Measurements from ENCODE around the gene TFAP2A. TPM values are rescaled to one million over a fixed set of nuclear protein-coding genes. Genes with fewer than 3 reads are reported as not detected.

TFAP2A gene
- polyA plus RNA-seq, 1 donor from 2014 or later = 0.78 TPM

DNA sequence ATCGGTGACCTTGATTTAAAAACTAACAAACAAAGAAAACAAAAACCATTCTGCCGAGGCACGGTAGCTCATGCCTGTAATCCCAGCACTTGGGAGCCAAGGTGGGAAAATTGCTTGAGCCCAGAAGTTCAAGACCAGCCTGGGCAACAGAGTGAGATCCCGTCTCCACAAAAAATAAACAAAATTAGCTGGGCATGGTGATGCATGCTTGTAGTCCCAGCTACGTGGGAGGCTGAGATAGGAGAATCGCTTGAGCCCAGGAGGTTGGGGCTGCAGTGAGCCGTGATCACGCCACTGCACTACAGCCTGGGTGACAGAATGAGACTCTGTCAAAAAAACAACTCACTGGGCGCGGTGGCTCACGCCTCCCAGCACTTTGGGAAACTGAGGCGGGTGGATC is 48.2 kb upstream of the TFAP2A start:
- Histone ChIP-seq H3K4me3 (ENCODE audit: low read length) (no peak overlapping the region), H3K9me3 (ENCODE audit: low read length) (no peaks in the 10 kb centered on the region), H3K27ac (ENCODE audit: low read length) (no peak overlapping the region), H3K9ac (ENCODE audit: low read length) (no peak overlapping the region), H3K79me2 (replicated peaks; ENCODE audit: insufficient read depth, low read length) (no peaks in the 10 kb centered on the region), H3K9me2 (ENCODE audit: insufficient read depth, low read length) (no peaks in the 10 kb centered on the region), H2AFZ (ENCODE audit: low read depth, low read length) (no peak overlapping the region), H3K27me3 (ENCODE audit: insufficient read depth, low read depth, low read length) (no peaks in the 10 kb centered on the region), H4K20me1 (ENCODE audit: insufficient read depth) (no peaks in the 10 kb centered on the region), H3F3A (ENCODE audit: insufficient read depth, low read length, poor library complexity, severe bottlenecking) (no peaks in the 10 kb centered on the region), H3K36me3 (ENCODE audit: insufficient read depth, low read length) (no peaks in the 10 kb centered on the region), H3K4me2 (ENCODE audit: low read length) (no peak overlapping the region)
- no peak for TF ChIP-seq EP300 (conservative IDR thresholded peaks at IDR 0.05; ENCODE audit: poor library complexity, severe bottlenecking)
- TF ChIP-seq, protein P1, sequence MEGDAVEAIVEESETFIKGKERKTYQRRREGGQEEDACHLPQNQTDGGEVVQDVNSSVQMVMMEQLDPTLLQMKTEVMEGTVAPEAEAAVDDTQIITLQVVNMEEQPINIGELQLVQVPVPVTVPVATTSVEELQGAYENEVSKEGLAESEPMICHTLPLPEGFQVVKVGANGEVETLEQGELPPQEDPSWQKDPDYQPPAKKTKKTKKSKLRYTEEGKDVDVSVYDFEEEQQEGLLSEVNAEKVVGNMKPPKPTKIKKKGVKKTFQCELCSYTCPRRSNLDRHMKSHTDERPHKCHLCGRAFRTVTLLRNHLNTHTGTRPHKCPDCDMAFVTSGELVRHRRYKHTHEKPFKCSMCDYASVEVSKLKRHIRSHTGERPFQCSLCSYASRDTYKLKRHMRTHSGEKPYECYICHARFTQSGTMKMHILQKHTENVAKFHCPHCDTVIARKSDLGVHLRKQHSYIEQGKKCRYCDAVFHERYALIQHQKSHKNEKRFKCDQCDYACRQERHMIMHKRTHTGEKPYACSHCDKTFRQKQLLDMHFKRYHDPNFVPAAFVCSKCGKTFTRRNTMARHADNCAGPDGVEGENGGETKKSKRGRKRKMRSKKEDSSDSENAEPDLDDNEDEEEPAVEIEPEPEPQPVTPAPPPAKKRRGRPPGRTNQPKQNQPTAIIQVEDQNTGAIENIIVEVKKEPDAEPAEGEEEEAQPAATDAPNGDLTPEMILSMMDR (IDR thresholded peaks at IDR 0.05; ENCODE audit: poor library complexity, severe bottlenecking) = no peak
- TF ChIP-seq EZH2 (IDR thresholded peaks at IDR 0.05; ENCODE audit: borderline replicate concordance, insufficient read depth, low read length, poor library complexity, severe bottlenecking) = no peak
- TF ChIP-seq POLR2AphosphoS5 (IDR thresholded peaks at IDR 0.05) = no peak
- TF ChIP-seq, protein P2, sequence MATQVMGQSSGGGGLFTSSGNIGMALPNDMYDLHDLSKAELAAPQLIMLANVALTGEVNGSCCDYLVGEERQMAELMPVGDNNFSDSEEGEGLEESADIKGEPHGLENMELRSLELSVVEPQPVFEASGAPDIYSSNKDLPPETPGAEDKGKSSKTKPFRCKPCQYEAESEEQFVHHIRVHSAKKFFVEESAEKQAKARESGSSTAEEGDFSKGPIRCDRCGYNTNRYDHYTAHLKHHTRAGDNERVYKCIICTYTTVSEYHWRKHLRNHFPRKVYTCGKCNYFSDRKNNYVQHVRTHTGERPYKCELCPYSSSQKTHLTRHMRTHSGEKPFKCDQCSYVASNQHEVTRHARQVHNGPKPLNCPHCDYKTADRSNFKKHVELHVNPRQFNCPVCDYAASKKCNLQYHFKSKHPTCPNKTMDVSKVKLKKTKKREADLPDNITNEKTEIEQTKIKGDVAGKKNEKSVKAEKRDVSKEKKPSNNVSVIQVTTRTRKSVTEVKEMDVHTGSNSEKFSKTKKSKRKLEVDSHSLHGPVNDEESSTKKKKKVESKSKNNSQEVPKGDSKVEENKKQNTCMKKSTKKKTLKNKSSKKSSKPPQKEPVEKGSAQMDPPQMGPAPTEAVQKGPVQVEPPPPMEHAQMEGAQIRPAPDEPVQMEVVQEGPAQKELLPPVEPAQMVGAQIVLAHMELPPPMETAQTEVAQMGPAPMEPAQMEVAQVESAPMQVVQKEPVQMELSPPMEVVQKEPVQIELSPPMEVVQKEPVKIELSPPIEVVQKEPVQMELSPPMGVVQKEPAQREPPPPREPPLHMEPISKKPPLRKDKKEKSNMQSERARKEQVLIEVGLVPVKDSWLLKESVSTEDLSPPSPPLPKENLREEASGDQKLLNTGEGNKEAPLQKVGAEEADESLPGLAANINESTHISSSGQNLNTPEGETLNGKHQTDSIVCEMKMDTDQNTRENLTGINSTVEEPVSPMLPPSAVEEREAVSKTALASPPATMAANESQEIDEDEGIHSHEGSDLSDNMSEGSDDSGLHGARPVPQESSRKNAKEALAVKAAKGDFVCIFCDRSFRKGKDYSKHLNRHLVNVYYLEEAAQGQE (IDR thresholded peaks at IDR 0.05; ENCODE audit: borderline replicate concordance) = no peak
- no peak for TF ChIP-seq MXI1 (conservative IDR thresholded peaks at IDR 0.05; ENCODE audit: poor library complexity, severe bottlenecking)
- TF ChIP-seq SMC3 (conservative IDR thresholded peaks at IDR 0.05; ENCODE audit: poor library complexity) = no peak
- no peak for TF ChIP-seq RAD21 (conservative IDR thresholded peaks at IDR 0.05)
- no peak for TF ChIP-seq TAF1 (IDR thresholded peaks at IDR 0.05; ENCODE audit: low read depth)

DNA sequence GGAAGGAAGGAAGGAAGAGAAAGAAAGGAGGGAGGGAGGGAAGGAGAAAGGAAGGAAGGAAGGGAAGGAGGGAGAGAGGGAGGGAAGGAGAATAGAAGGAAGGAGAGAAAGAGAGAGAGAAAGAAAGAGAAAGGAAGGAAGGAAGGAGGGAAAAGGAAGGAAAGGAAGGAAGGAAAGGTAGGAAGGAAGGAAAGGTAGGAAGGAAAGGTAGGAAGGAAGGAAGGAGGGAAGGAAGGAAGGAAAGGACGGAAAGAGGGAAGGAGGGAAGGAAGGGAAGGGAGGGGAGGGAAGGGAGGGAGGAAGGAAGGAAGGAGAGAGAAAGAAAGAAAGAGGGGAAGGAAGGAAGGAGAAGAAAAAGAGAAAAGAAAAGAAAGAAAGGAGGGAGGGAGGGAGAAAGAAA is 47.0 kb upstream of the TFAP2A start:
- no peaks in the 10 kb centered on the region for H3K9me3 ChIP-seq (ENCODE audit: low read length)
- no peaks in the 10 kb centered on the region for H3F3A ChIP-seq (ENCODE audit: insufficient read depth, low read length, poor library complexity, severe bottlenecking)
- no peaks in the 10 kb centered on the region for H3K27me3 ChIP-seq (ENCODE audit: insufficient read depth, low read depth, low read length)
- no peak overlapping the region for H3K9ac ChIP-seq (ENCODE audit: low read length)
- no peak overlapping the region for H3K27ac ChIP-seq (ENCODE audit: low read length)
- TF ChIP-seq, protein P2 (IDR thresholded peaks at IDR 0.05; ENCODE audit: borderline replicate concordance) = no peak
- TF ChIP-seq, protein P1 (IDR thresholded peaks at IDR 0.05; ENCODE audit: poor library complexity, severe bottlenecking) = no peak
- TF ChIP-seq SMC3 (conservative IDR thresholded peaks at IDR 0.05; ENCODE audit: poor library complexity) (no peak), MXI1 (conservative IDR thresholded peaks at IDR 0.05; ENCODE audit: poor library complexity, severe bottlenecking) (no peak), RAD21 (conservative IDR thresholded peaks at IDR 0.05) (no peak), EP300 (conservative IDR thresholded peaks at IDR 0.05; ENCODE audit: poor library complexity, severe bottlenecking) (no peak), EZH2 (IDR thresholded peaks at IDR 0.05; ENCODE audit: borderline replicate concordance, insufficient read depth, low read length, poor library complexity, severe bottlenecking) (no peak), POLR2AphosphoS5 (IDR thresholded peaks at IDR 0.05) (no peak), TAF1 (IDR thresholded peaks at IDR 0.05; ENCODE audit: low read depth) (no peak)
- H4K20me1 ChIP-seq (ENCODE audit: insufficient read depth) = no peaks in the 10 kb centered on the region
- H3K79me2 ChIP-seq (replicated peaks; ENCODE audit: insufficient read depth, low read length) = no peaks in the 10 kb centered on the region
- H3K36me3 ChIP-seq (ENCODE audit: insufficient read depth, low read length) = no peaks in the 10 kb centered on the region
- no peak overlapping the region for H2AFZ ChIP-seq (ENCODE audit: low read depth, low read length)
- no peak overlapping the region for H3K4me3 ChIP-seq (ENCODE audit: low read length)
- H3K9me2 ChIP-seq (ENCODE audit: insufficient read depth, low read length) = no peaks in the 10 kb centered on the region
- no peak overlapping the region for H3K4me2 ChIP-seq (ENCODE audit: low read length)

Measured in neural cell (in vitro differentiated cells).